HG03442 (cell line): Measurements from ENCODE around the gene CYP46A1.
A peak's percentile ranks its signal among the peaks of the same experiment; 100 is the strongest.

Experiments used
- ATAC-seq: cut with Tn5 transposase; IDR thresholded peaks from one replicate; pipeline ENCODE4 v1.9.1; 2021; ENCODE audit warnings: mild to moderate bottlenecking, moderate library complexity; ENCODE audit not compliant: unreplicated experiment

Gene CYP46A1

GRCh38 chr14:99707420-99707819 is 23.3 kb downstream of the CYP46A1 start:
- no peak for ATAC-seq

GRCh38 chr14:99707921-99708320 is 23.8 kb downstream of the CYP46A1 start:
- ATAC-seq: no peak

GRCh38 chr14:99708449-99708848 is 24.4 kb downstream of the CYP46A1 start:
- no peak for ATAC-seq

GRCh38 chr14:99713972-99714371 is 29.9 kb downstream of the CYP46A1 start:
- no peak for ATAC-seq

GRCh38 chr14:99715266-99716000 is 31.3 kb downstream of the CYP46A1 start:
- no peak for ATAC-seq

- ATAC-seq: no peak
Measured at GRCh38 chr14:99716091-99716849, 32.2 kb downstream of the CYP46A1 start.

- no peak for ATAC-seq
Measured at GRCh38 chr14:99716850-99717681, 33.0 kb downstream of the CYP46A1 start.

GRCh38 chr14:99717682-99718013 is 33.5 kb downstream of the CYP46A1 start:
- no peak for ATAC-seq

- peak; percentile 88 for ATAC-seq
Measured at GRCh38 chr14:99718031-99718810, 34.1 kb downstream of the CYP46A1 start.

GRCh38 chr14:99718811-99719192 is 34.7 kb downstream of the CYP46A1 start:
- peak; percentile 35 for ATAC-seq

- ATAC-seq: no peak
Measured at GRCh38 chr14:99720941-99721791, 37.1 kb downstream of the CYP46A1 start.

GRCh38 chr14:99721792-99722516 is 37.9 kb downstream of the CYP46A1 start:
- no peak for ATAC-seq

- no peak for ATAC-seq
Measured at GRCh38 chr14:99722741-99723140, 38.6 kb downstream of the CYP46A1 start.

GRCh38 chr14:99724196-99724891 is 40.2 kb downstream of the CYP46A1 start:
- ATAC-seq: no peak

GRCh38 chr14:99724939-99725773 is 41.1 kb downstream of the CYP46A1 start:
- no peak for ATAC-seq

- ATAC-seq: no peak
Measured at GRCh38 chr14:99725774-99726537, 41.9 kb downstream of the CYP46A1 start.

- ATAC-seq: no peak
Measured at GRCh38 chr14:99726538-99727095, 42.5 kb downstream of the CYP46A1 start.
